Superior temporal gyrus (tissue), 1 donor: ENCODE results near the gene UNC5B.
A peak's percentile ranks its signal among the peaks of the same experiment; 100 is the strongest.

ENCODE experiments used
- DNase-seq: peaks from one replicate; pipeline ENCODE4 v3.0.0-alpha.2; 2016; ENCODE audit errors: extremely low spot score

The UNC5B gene

DNA sequence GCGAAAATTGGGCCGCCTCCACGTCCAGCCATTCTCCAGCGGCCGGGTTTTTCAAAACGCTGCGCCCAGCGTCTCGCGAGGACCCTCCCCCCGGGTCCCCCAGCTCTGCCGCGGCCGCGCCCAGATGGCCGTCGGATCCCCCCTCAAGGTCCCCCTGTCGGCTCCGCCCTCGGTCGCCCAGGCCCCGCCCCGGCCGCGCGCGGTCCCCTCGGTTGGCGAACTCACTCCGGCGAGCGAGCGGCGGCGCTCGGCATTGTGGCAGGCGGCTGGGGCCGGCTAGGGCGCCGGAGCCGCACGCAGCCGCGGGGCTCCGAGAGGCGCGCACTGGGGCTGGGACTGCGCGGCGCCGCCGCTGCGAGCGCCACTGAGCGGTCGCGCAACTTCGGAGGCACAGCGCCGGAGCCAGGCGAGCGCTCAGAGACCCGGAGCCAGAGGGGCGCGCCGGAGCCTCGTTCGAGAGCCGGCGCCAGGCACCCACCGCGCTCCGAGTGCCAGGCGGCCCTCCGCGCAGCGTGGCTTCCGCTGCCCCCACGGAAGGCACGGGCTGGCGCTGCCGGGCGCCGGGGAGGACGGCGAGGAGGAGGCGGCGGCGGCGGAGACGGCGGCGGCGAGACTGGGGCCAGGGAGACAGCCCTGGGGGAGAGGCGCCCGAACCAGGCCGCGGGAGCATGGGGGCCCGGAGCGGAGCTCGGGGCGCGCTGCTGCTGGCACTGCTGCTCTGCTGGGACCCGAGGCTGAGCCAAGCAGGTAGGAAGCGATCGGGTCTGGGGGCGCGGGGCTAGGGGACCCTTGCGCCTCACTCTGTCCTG lies at the start of gene UNC5B:
TSS of gene UNC5B (plus strand) at position 253 of the 809 bp plus-strand sequence. CDS start at position 669, 416 bp downstream.
- DNase-seq: peak; percentile 88

DNA sequence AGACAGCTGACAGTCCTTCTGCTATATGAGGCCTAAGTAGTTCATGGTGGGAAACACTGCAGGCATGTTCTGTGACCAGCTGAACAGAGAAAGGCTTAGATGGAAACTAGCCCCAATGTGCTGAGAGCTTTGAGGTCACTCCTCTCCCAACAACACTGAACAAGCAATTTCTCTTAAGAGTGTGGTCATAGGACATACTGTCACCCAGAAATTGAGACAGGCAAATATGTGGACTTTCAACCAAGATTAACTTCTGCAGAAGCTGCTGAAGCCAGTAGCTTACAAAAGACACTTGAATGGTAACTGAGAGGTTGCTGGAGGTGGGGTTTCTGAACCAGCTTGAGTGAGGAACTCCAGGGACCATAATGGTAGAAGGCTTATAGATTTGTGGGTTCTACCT lies 38.9 kb upstream of the UNC5B start:
- DNase-seq: no peak

DNA sequence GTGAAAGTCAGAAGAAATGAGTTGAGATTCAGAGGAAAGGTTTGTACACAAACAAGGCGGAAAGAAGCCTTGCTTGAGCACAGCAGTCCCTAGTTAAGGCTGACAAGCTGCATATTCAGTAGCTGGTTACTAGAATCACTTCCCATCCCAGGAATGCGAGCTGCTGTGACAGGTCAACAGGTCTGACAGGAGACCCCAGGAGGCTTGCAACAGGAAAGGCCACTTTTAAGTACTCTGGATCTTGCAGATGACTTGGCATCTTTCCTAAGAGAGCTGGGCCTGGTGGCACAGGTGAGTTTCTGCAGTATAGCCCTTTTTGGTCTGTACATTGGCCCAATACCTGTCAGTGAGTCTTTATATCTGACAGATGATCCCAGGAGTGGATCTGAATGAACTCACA lies 35.7 kb upstream of the UNC5B start:
- DNase-seq: no peak

GRCh38 chr10:71177651-71178199 lies 34.6 kb upstream of the UNC5B start:
- DNase-seq: no peak

DNA sequence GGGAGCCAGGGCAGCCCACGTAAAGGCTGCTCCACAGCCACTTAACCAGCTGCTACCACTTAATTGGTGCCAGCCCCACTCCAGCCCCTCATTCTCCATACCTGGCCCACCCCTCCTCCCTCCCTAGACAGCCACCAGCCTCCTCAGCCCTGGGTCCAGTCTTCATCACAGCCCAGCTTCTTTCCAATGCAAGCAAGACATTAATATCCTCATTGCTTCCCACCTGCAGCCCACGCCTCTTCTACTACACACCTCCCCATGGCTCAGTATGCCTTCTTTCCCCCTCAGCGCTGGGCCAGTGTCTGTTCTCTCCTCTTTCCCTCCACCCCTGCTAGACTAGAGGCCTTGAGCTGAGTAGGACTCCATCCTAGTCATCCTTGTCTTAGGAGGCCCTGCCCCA lies 33.5 kb upstream of the UNC5B start:
- DNase-seq: no peak

DNA sequence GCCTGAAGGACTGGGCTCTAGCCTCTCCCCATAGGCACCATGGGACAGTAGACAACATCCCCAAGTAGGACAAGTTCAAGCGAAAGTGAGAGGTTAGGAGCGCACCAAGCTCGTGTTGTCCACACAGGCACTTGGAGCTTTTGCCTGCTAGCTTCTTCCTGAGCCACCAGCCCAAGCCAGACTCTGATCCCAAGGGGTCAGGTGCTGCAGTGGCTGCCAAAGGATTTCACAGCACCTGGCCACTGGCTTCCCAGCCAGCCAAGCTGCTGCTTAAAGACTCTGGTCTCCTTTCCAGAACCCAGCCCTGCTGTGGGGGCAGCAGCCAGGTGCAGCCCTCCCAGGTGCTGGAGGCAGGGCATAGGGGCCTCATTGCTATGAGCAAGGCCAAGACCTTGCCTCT lies 33.0 kb upstream of the UNC5B start:
- DNase-seq: no peak

DNA sequence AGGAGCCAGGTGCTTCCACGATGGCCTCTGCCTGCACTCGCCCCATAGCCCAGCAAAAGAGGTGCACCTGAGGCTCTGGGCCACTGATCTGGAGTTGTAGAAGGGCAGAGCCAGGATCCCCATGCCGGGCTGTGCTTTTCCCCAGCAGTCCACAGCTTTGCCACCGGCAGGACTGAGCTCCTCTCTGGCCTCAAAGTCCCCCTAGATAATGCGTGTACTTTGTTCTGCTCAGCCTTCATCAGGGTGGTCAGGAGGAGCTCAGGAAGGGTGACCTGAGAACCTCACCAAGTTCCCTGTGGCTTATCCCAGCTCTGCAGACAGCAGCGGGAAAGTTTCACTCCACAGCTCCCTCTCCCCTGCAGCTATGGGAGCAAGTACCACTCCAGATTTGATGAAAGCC lies 27.9 kb upstream of the UNC5B start:
- no peak for DNase-seq

GRCh38 chr10:71185209-71185608 lies 27.2 kb upstream of the UNC5B start:
- DNase-seq: no peak

DNA sequence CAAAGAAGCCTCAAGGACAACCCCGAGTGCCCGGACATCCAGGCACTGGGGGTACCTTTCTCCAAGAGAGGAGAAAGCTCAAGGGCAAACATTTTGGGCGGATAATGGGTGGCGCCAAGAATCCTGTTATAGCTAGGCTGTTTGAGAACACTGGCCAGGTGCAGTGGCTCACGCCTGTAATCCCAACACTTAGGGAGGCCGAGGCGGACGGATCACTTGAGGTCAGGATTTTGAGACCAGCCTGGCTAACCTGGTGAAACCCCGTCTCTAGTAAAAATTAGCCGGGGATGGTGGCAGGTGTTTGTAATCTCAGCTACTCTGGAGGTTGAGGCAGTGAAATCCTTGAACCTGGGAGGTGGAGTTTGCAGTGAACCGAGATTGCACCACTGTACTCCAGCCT lies 25.2 kb upstream of the UNC5B start:
- no peak for DNase-seq

GRCh38 chr10:71187600-71187999 lies 24.8 kb upstream of the UNC5B start:
- DNase-seq: no peak

GRCh38 chr10:71188201-71188600 lies 24.2 kb upstream of the UNC5B start:
- no peak for DNase-seq

DNA sequence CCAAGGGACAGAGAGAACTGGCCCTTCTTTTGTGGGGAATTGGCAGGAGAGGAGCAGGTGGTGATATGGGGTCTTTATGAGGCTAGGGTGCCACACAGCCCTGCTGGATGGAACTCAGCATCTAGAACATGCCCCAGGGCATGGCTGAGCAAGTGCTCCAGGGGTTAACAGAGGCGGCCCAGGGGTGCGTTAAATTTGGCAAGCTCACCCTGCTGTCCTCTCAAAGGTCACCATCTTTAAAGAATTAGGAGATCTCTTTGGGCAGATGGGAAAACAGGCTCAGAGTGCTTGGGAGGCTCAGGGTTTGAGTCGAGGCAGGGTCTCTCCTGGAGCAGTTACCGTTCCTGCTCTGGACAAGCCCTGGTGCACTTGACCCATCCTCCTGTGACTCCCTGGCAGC lies 21.4 kb upstream of the UNC5B start:
- no peak for DNase-seq

DNA sequence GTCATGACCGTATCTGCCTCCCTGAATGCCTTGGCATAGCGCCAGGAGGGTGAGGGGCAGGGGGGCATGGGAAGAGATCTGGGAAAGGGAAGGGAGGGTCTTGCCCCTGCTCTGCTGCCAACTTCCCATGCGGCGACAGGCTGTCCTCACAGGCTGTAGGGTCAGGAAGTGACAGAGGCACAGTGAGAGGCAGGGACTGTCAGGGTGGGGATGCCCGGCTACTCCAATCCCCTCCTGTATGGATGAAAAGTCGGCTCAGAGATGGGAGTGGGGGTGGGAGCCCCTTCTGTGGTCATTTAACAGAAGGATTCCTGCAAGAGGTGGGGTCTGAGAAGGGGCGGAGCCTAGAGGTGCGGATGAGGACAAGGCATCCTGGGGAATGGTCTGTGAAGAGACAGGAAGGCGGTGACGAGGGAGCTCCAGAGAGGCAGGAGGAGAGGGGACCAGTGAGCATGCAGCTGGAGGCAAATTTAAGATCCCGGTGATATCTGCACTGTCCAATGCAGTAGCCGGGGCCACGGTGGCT lies 20.8 kb upstream of the UNC5B start:
- no peak for DNase-seq

- DNase-seq: no peak
Observed at GRCh38 chr10:71193516-71193915, 18.9 kb upstream of the UNC5B start.

- DNase-seq: no peak
Observed at GRCh38 chr10:71197955-71198354, 14.4 kb upstream of the UNC5B start.

DNA sequence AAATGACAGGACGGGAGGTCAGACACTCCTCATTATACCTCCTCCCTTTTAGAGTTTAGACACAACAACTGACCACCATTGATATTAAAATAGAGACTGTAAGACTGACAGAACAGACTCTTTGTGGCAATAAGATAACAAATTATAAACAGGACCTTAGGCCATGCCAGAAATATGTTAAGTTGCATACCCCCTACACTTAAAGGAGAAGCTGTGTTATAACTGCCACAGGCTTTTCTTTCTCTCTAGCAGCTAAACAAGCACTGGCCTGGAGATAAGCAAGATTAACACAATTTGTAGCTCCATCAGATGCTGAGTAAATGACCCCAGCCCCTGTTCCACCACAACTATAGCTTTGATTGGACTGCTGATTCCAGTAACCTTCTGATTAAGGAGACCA lies 10.5 kb upstream of the UNC5B start:
- DNase-seq: no peak

- no peak for DNase-seq
Observed at GRCh38 chr10:71202314-71202713, 10.1 kb upstream of the UNC5B start.

GRCh38 chr10:71203124-71203523 lies 9.2 kb upstream of the UNC5B start:
- DNase-seq: no peak

DNA sequence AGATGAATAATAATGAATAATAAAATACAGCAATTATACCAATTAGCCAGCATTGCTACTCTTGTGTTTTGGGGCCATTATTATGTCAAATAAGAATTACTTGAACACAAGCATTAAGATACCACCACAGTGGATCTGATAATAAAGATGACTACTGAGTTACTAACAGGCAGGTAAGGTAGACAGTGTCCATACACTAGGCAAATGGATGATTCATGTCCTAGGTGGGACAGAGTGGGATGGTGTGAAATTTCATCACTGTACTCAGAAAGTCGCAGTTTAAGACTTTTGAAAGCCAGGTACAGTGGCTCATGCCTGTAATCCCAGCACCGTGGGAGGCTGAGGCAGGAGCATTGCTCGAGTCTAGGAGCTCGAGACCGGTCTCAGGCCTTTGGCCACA lies 8.7 kb upstream of the UNC5B start:
- no peak for DNase-seq

DNA sequence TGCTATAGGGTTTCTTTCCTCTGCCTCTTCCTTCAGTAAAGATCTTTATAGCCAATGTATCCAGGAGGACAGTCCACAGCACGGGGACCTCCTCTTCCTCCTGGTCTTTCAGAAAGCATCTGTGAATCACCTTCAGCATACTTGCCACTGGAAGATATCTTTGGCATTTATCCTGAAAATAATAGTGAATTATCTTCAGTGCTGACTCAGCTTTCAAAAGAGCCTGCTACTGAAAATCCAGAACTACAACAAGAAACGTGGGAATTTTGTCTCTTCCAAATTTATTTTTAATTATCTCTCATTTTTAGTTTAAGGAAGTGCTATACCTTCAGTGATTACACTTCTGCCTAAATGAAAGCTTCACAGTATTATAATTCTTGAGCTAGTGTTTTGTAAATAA lies 7.6 kb upstream of the UNC5B start:
- DNase-seq: no peak

- DNase-seq: no peak
Observed at GRCh38 chr10:71205468-71205867, 6.9 kb upstream of the UNC5B start.

GRCh38 chr10:71206911-71207310 lies 5.5 kb upstream of the UNC5B start:
- DNase-seq: no peak

DNA sequence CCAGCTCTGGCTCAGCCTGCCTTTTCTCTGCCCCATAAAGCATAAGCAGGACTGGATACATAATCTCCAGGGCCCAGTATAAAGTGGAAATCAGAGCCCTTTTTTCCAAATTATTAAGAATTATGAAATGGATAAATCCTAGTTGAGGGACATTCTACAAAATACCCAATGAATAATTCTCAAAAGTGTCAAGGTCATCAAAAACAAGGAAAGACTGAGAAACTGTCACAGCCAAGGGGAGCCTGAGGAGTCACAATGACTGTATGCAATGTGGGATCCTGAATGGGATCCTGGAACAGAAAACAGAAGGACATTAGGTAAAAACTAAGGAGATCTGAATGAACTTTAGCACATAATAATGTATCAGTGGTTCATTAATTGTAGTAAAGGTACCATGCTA lies 4.8 kb upstream of the UNC5B start:
- DNase-seq: no peak

DNA sequence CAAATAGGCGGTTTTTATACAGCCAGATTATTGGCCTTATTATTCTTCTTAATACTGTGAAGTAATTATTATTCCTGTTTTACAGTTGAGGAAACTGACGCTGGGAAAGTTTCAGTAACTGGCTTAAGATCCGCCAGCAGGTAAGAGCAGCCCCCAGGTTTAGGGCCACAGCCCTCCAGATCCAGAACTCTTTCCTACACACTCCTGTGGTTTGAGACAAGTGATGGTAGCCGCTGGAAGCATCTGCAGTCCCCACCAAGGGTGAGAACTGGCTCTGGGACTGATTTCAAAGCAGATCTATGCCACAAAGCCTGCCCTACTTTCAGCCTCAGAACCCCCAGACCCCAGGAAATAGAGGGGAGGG lies 3.0 kb upstream of the UNC5B start:
- no peak for DNase-seq
